ENCODE results near the gene BBLN.
"Not testable (repeated sequence)": the region's sequence is repeated elsewhere in the genome, so short reads cannot be mapped to it uniquely, and the experiment has no call there.

BBLN gene, protein sequence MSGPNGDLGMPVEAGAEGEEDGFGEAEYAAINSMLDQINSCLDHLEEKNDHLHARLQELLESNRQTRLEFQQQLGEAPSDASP

DNA sequence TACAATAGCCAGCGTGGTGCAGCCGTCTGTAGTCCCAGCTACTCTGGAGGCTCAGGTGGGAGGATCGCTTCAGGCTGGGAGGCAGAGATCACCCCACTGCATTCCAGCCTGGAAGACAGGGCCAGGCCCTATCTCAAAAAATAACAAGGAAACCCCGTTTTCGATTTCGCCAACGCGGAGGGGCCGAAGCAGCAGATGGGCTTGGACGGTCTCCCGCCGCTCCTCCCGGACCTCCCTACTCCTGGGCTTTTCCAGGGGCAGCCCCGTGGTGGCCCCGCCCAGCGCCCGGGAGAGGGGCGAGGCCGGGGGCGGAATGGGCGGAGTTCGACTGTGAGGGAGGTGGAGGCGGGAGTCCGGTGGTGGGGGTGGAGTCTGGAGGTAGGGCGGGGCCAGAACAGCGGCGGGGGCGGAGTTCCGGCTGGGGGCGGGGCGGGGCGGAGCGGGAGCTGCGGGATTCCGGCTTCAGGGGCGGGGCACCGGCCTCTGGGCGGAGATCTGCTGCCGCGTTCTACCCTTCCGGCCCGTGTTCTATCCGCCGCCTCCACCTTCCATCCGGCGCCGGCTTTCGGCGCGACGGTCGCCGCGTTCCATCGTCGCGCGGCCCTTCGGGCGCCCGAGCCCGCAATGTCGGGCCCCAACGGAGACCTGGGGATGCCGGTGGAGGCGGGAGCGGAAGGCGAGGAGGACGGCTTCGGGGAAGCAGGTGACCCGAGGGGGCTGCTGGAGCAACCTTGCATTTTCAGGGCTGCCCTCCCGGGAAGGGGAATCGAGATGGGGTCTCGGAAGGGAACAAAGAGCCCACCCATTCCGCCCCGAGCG is at the start of gene BBLN:
Gene BBLN, plus strand, starts transcription at position 482 of the 819 bp plus-strand sequence. Its CDS starts 143 bp downstream, at position 625.
- peak; percentile 89 for DNase-seq

DNA sequence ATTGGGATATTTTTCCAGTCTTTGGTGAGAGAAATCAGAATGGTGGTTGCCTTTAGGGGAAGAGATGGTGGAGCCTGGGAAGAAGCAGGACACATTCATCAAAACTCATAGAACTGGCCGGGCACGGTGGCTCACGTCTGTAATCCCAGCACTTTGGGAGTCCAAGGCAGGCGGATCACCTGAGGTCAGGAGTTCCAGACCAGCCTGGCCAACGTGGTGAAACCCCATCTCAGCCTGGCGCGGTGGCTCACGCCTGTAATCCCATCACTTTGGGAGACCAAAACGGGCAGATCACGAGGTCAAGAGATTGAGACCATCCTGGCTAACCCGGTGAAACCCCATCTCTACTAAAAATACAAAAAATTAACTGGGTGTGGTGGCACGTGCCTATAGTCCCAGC is 48.3 kb upstream of the BBLN start:
- not testable (repeated sequence) for DNase-seq

DNA sequence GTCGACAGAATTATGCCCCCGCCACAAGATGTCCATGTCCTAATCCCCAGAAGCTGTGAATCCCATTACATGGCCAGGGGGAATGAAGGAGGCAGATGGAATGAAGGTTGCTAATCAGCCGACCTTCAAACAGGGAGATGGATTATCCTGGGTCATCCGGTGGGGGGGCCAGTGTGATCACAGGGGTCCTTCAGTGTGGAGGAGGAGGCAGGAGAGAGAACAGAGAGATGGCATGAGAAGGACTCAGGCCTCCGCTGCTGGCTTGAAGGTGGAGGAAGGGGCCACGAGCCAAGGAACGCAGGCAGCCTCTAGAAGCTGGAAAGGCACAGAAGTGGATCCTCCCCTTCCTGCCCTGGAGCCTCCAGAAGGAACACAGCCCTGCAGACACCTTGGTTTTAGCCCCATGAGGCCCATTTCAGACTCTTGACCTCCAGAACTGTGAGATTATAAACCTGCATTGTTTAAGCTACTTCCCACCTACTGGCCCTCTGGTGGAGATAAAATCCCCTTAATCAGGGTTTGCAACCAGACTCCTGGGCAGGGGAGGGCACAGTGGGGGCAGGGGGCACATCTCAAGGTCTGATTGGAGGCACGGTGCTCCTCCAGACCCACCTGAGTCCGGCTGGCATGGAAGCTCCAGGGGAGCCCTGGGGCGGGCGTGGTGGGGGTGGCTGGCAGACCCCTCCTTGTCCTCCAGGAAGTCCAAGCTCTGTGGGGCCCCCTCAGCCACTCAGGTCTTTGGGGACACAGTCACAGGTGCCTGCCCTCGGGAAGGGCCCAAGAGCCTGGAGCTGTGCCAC is 46.3 kb upstream of the BBLN start:
- no peak for DNase-seq

DNA sequence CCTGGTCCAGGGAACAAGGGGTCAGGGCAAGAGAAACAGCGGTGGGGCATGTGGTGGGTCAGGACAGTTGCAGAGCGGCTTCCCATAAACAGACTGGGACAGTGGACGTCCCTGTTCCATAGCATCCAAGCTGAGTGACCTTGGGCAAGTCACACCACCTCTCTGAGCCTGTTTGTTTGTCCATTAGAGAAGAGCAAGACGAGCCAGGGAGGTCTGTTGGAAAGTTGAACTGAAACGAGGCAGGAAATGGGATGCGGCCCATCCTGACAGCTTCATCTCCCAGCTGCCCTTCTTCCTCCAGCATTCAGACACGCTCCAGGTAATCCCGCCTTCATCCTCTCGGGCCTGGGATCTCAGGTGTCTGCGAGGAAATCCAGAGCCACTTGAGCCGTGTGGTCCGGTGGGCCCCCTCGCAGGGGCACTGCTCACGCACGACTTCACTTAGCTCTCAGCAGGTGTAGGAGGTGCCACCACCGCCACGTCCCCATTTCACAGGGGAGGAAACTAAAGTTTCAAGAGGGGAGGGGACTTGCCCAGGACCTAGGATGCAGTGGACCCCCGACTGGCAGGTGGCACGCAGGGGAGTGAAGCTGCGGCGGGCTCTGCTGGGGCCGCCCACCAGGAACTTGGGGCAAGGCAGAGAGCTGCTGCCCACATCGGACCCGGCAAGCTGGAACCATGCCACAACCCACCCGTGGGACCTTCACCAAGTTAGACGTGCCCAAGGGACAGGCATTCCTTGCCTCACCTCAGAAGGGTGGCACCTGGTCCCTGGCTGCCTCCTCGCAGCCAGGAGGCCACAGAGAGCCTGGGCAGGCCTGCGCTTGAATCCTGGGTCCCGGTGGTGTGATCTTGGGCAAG is 45.5 kb upstream of the BBLN start:
- no peak for DNase-seq

DNA sequence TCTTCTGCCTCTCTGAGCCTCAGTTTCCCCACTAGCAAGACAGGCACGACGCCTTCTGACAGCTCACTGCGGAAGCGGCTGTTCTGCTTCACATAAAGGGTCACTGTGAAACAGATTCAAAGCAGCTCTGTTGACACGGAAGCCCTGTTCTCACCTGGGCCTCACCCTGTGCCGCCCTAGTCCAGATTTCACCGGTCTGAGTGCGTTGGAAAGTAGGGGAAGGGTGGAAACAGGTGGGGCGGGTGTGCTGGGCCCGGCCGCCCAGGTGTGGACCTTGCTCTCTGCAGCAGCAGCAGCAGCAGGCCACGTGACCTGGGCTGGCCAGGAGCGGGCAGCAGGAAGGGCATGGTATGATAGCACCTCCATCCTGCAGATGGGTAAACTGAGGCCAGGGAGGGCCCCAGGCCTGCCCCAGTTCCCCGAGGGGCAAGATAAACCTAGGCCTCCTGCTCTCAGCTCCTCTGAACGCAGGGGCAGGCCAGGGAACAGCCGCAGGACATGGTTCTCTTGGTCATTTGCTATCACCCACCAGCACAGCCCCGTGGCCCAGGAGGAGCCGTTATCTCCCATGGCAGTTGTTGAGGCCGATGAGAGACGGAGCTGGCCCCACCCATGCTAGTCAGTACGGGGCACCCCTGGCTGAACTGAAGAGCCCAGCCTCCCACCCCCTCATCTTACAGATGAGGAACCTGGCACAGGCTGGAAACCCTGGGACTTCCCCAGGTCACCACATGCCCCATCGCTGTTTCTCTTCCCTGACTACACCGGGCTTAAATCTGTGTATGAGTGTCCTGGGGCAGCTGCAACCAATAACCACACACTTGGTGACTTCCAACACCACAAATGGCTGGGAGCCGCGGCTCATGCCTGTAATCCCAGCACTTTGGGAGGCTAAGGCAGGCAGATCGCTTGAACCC is 44.6 kb upstream of the BBLN start:
- DNase-seq, result no peak

DNA sequence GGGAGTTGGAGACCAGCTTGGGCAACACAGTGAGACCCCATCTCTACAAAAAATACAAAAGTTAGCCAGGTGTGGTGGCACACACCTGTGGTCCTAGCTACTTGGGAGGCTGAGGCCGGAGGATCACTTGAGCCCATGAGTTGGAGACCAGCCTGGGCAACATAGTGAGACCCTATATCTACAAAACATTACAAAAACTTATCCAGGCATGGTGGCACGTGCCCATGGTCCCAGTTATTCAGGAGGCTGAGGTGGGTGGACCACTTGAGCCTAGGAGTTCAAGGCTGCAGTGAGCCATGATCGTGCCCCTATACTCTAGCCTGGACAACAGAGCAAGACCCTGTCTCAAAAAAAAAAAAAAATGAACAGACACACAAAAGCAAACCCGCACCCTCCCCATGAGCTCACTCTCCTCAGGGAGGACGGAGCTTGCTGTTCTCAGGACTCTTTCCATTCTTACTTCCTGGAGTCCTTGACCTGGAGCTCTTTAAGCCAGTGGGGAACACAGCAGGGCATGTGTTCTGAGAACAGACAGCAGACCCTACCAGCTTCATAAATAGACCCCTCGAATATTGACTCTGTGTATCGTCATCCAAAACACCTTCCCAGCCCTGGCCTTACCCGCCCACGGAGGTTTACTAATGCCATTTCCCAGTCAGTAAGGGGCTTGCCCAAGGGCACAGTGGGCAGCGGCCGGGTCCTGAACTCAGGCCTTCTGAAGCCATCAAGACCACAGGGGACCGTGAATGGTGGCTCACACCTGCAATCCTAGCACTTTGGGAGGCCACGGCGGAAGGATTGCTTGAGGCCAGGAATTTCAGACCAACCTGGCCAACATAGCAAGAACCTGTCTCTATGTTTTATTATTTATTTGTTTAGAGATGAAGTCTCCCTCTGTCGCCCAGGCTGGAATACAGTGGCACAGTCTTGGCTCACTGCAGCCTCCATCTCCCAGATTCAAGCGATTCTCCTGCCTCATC is 43.7 kb upstream of the BBLN start:
- DNase-seq, result no peak

DNA sequence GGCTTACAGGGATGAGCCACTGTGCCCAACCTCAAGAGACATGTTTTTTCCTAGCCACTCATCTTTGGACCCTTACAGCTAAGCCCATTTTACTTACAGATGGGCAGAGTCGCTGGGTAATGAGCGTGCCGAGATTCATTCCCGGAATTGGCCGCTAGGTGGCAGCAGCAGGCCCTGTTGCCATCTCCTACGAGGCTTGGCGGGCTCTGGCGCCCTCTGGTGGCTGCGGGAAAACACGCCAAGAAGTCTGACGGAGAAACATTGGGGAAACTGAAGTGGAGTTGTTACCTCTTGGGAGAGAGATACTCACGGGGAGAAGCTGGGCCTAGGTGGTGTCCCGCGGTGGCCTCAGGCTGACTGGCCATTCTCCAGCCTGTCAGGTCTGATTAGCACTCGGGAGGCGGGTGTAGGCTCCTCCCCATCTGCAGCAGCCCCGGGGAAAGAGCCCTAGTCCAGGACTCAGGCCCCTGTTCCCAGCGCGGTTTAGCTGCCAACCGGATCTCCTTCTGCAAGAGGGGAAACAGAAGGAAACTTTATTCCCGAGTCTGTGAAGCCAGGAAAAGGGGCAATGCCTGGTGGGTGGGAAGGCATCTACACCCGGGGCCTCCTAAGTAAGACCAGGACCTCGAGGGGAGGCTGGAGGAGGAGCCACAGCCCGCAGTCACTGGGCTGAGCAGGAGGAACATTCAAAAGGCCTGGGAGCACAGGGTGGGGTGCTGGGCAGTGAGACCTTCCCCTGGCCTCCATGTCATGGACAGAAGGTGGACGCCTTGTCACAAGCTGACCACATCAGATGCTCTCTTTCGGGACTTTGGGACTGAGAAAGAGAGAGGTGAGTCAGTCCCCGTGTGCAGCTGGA is 42.2 kb upstream of the BBLN start:
- DNase-seq, result peak; percentile 90

DNA sequence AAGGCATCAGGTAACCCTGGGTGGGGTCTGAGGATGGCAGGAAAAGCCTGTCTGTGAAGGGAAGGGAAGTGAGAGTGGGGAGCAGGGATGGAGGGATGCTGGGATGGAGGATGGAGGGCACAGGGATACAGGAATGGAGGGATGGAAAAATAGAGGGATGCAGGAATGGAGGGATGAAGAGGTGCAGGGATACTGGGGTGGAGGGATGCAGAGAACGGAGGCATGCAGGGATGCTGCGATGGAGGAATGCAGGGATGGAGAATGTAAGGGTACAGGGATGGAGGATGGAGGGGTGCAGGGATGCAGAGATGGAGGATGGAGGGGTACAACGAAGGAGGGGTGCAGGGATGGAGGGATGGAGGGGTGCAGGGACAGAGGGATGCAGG is 41.6 kb upstream of the BBLN start:
- DNase-seq, result no peak

DNA sequence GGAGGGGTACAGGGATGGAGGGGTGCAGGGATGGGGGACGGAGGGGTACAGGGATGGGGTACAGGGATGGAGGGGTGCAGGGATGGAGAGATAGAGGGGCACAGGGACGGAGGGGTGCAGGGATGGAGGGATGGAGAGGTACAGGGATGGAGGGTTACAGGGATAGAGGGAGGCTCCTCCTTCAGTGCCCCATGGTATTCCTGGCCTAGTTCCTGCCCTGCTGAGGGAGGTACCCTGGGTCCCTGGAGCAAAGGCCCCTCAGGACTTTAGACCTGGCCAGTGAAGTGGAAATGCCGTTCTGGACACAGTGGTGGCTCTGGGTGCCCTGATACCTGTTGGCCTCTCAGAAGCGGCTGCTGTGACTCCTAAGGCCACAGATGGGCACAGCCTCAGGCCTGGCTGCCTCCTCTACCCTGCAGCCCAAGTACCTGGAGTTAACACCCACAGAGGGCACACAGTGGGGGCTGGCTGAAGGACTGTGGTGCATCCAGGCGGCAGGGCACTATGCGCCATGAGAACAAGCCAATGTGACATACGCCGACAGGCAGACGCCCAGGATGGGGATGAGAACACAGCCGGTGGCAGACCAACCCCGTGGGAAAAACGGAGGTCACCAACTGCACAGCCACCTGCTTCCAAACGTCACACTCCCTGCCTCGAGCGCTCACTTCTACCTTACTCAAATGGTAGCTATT is 40.9 kb upstream of the BBLN start:
- no peak for DNase-seq

DNA sequence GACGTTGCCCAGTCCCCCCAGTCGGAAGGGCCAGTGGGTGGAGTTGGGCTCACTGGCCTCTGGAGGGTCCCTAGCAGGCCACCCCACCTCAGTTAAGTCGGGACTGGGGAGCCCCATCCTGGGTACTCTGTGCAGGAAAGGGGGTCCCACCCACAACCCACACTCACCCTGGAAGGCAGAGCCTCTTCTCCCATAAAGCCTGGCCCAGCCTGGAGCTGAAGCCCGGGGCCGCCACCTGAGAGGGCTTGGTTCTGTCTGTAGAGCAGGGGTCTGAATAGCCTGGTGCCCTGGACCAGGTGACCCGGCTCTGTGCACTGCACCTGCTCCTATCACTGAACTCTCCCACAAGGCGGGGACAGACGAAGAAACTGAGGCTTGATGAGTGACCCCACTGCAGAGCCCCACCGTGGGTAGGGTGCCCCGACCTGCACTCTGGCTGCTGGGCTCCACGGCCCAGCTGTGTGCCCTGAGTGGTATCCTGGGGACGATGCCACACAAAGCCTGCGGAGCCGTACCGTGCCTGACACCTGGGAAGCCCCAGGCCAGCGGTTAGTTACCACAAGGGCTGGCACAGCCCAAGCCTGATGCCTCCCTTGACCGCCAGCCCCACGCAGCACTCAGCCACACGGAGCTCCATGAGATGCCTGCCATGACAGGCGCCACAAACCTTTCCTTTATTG is 39.9 kb upstream of the BBLN start:
- DNase-seq, result no peak

DNA sequence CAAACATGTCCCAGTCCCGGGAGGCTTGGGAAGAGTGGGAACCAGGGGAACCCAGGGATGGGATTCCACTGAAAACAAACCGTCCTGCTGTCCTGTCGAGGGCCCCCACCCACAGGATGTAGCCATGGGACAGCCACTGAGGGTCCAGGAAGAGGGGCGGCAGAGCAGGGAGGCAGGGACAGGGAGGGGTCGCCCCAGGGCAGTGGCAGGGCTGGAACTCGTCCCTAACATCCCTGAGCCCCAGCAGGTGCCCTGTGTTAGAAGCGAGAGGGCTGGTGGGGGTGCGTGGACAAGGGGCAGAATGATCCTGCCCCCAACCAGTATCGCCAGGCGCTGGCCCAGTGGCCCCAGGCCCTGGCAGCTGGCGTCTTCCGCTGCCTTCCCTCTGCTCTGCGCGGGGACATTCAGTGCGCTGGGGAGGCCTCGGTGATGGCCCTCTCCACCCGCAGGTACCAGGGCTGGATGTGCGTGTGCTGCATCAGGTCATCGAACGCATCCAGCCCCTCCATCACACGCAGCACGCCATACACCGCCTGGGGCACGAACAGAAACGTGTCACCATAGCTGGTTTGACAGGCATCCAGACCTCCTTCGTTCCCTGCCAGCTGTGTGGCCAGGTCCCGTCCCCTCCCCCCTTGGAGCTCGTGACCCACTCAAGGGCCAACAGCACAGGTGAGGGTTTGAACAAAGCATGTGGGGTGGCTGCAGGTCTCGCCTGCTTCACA is 39.2 kb upstream of the BBLN start:
- DNase-seq, result no peak

DNA sequence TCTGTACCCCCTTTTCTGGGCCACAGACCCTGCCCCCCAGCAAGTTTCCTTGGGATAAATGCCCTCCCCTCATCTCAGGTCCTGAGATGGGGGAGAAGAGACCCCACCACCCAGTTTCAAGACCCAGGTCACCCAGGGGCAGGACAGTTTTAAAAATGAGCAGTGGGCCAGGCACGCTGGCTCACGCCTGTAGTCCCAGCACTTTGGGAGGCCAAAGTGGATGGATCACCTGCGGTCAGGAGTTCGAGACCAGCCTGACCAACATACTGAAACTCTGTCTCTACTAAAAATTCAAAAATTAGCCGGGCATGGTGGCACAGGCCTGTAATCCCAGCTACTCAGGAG is 38.6 kb upstream of the BBLN start:
- DNase-seq, result no peak

DNA sequence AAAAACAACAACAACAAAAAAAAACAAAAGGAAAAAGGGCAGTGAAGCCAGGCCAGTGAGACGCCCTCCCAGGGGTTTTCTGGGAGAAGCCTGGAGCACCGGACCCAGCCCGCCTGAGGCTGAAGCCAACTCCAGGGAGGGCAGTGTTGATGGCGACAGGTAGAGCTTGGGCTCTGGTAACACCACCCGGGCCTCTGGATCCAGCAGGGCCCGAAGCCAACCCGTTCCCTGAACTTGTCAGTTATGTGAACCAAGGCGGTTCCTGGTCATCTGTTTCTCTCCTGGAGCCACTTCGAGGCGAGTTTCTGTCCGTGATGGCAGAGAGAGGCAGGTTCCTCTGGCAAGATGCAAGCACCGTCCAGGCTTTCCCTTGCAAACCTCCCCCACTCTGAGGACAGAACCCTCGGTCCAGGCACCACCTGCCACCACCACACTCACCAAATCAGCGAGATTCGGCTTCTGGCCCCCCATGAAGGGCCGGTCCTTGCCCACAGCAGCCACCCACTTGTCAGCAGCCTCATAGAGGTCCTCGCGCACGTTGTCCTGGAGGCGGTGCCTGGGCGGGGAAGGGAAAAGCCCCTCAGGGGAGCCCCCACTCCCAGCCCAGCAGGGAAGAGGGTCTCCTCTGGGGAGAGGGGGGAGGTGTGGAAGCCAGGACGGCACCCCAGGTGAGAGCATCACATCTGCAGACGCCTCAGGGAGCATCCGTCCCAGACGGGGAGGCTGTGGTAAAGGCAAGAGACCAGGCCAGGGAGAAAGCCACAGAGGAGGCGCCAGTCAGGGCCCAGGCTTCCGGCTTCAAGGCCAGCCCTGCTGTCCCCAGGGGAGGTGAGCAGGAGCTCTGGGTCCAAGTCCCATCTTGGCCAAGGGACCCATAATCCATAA is 37.9 kb upstream of the BBLN start:
- no peak for DNase-seq

DNA sequence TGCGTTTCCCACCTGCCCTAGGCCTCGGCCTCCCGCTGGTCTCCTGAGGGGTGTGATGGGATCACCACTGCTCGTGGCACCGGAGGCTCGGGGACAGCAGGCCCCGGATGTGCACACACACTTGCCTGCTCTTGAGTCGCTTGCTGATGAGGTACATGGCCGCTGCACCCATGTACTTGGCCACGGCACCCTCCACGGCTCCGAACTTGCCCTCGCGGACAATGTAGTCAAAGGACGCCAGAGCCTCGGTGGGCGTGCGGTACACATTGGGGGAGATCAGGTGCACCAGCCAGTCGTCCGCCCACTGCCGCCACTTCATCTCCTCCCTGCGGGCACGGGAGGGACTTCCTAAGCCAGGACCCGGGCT is 37.3 kb upstream of the BBLN start:
- no peak for DNase-seq

DNA sequence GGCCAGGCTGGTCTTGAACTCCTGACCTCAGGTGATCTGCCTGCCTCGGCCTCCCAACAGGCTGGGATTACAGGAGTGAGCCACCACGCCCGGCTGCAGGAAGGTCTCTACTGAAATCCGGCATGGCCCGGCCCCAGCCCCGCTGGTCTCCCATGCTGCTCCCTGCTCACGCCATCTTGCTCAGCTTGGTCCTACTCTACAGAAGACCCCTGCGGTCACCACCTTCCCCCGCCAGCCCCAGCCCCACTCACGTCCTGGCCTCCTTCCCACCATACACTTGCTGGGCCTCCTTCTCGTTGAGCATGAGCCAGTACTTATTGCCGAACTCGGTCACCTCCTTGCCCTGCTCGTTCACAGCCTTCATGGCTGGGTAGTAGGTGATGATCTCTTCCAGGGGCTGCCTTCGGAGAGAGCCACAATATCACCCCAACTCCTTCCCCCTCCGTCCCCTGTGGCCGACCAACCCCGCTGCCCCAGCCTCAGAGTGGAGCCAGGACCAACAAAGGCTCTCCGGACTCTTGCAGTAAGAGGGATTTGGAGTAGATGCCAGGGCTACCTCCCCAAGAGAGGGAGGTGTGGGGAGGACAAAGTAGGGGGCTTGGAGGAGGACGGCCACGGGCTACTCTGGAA is 36.5 kb upstream of the BBLN start:
- no peak for DNase-seq

DNA sequence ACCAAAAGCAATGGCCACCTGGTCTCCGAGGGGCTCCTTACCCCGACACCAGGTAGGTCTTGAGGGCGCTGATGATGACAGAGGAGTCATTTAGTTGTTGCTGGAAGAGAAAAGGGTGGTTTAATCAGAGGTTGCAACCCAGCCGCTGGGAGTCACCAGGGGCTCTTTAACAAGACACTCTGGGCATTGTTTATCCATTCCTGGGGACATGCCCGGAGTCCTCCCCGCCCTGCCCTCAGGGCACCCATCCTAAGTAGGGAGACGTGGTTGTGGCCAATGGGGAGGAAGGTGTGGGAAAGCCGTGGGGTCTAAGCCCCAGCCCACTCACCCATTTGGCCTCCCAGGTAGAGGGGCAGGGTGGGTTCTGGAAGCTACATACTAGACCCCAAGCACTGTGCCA is 35.6 kb upstream of the BBLN start:
- no peak for DNase-seq

Data from DMS79 treated with DMSO at 0.1 percent for 48 hours (cell line).